MM.1S (cell line): Measurements from ENCODE around the gene ARSG.

ENCODE experiments used
- DNase-seq: peaks from one replicate; pipeline ENCODE4 v3.0.0-alpha.2; 2015
- H2AFZ ChIP-seq: fragments of 300-600 bp; sonication (generic); 2 replicates; pipeline ENCODE4 v1.6.0; 2016; ENCODE audit warnings: antibody characterized with exemption, low read length
- H3F3A ChIP-seq: fragments of 300-600 bp; sonication (generic); 2 replicates; pipeline ENCODE4 v1.6.1; 2016; ENCODE audit warnings: mild to moderate bottlenecking, antibody characterized with exemption, low read length, moderate library complexity, mixed read lengths; ENCODE audit not compliant: insufficient read depth
- H3K27ac ChIP-seq: fragments of 300-600 bp; sonication (generic); 2 replicates; pipeline ENCODE4 v1.5.1; 2016; ENCODE audit warnings: mild to moderate bottlenecking, low read length
- H3K27me3 ChIP-seq: fragments of 300-600 bp; sonication (generic); replicated peaks from 2 replicates; pipeline ENCODE4 v1.6.0; 2016; ENCODE audit warnings: low read length; ENCODE audit not compliant: insufficient read depth
- H3K36me3 ChIP-seq: fragments of 300-600 bp; sonication (generic); replicated peaks from 2 replicates; pipeline ENCODE4 v1.6.1; 2016; ENCODE audit warnings: mild to moderate bottlenecking, low read length, mixed read lengths; ENCODE audit not compliant: insufficient read depth
- H3K4me1 ChIP-seq: fragments of 300-600 bp; sonication (generic); 2 replicates; pipeline ENCODE4 v1.6.1; 2016; ENCODE audit warnings: low read length, mixed read lengths
- H3K4me2 ChIP-seq: fragments of 300-600 bp; sonication (generic); 2 replicates; pipeline ENCODE4 v1.6.0; 2016; ENCODE audit warnings: low read depth, low read length
- H3K4me3 ChIP-seq: fragments of 300-600 bp; sonication (generic); 2 replicates; pipeline ENCODE4 v1.5.1; 2016; ENCODE audit warnings: low read length, mixed read lengths
- H3K79me2 ChIP-seq: fragments of 300-600 bp; sonication (generic); 2 replicates; pipeline ENCODE4 v1.6.1; 2016; ENCODE audit warnings: mixed run types, low read length, mixed read lengths
- H3K9ac ChIP-seq: fragments of 300-600 bp; sonication (generic); 2 replicates; pipeline ENCODE4 v1.6.1; 2016; ENCODE audit warnings: low read length, mixed read lengths
- H3K9me2 ChIP-seq: fragments of 300-600 bp; sonication (generic); replicated peaks from 2 replicates; pipeline ENCODE4 v1.6.1; 2016; ENCODE audit warnings: mild to moderate bottlenecking, low read length, mixed read lengths; ENCODE audit not compliant: insufficient read depth
- H3K9me3 ChIP-seq: fragments of 300-600 bp; sonication (generic); replicated peaks from 2 replicates; pipeline ENCODE4 v1.6.1; 2016; ENCODE audit warnings: mild to moderate bottlenecking, low read length, mixed read lengths; ENCODE audit not compliant: insufficient read depth
- H4K20me1 ChIP-seq: fragments of 300-600 bp; sonication (generic); 2 replicates; pipeline ENCODE4 v1.6.1; 2016; ENCODE audit warnings: mild to moderate bottlenecking, low read length, moderate library complexity, mixed read lengths; ENCODE audit not compliant: insufficient read depth
- EZH2 ChIP-seq: fragments of 300-600 bp; sonication (generic); optimal IDR thresholded peaks from 2 replicates; pipeline ENCODE3; 2017; ENCODE audit warnings: low read depth, mild to moderate bottlenecking, antibody characterized with exemption, low read length, mixed read lengths
- EZH2phosphoT487 ChIP-seq: fragments of 300-600 bp; sonication (generic); IDR thresholded peaks from 2 replicates; pipeline ENCODE4 v1.6.1; 2018; ENCODE audit warnings: antibody characterized with exemption, low read length
- TF ChIP-seq, protein P1 (sequence below): fragments of 300-600 bp; sonication (generic); IDR thresholded peaks from 2 replicates; pipeline ENCODE4 v1.5.1; 2016; ENCODE audit warnings: antibody characterized with exemption, low read length, mixed read lengths

Gene ARSG

DNA sequence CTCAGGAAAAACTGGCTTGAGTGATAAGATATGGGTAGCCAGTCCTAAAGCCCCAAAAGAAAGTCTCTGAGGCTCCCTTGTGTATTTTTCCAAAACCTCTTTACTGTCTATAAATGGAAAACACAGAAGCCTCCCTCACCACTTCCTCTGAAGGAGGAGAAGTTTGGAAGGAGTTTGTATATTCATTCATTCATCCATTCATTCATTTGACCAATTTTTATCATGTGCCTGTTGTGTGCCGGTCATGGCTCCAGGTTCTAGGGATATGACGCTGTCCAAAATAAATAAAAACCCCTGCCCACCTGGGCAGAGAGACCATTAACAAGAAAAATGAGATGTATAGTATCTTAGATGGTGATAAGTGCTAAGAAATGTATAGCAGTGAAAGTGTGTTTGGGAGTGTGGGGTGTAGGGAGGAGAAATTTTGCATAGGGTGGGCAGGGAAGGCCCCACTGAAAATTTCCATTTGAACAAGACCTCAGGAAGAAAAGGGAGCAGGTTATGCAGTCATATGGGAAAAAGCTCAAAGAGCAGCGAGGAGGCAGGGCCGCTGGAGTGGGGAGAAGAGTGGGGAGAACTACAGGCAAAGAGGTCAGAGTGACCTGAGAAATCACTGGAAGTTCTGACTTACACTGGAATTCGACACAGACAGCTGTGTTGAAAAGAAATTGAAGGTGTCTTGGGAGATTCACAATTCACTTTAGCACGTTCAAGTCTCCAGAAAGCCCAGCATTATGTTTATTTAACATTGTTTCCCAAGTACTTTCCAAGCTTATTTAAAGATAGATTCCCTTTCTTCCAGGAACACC lies 172.1 kb downstream of the ARSG start:
- Histone ChIP-seq H4K20me1 (no peaks in the 10 kb centered on the region), H3F3A (peaks cover 48% of the 10 kb centered on the region), H3K79me2 (no peaks in the 10 kb centered on the region), H3K4me2 (0 out of 2 replicates have a peak overlapping the region, but pooled peaks have one; percentile 71), H3K9me3 (no peaks in the 10 kb centered on the region), H3K36me3 (no peaks in the 10 kb centered on the region), H3K9ac (no peak overlapping the region), H3K4me3 (no peak overlapping the region), H3K27me3 (no peaks in the 10 kb centered on the region), H3K4me1 (peaks cover 56% of the 10 kb centered on the region), H3K9me2 (no peaks in the 10 kb centered on the region), H2AFZ (no peak overlapping the region), H3K27ac (no peak overlapping the region)
- no peak for TF ChIP-seq EZH2
- TF ChIP-seq EZH2phosphoT487 = no peak
- TF ChIP-seq, protein P1, sequence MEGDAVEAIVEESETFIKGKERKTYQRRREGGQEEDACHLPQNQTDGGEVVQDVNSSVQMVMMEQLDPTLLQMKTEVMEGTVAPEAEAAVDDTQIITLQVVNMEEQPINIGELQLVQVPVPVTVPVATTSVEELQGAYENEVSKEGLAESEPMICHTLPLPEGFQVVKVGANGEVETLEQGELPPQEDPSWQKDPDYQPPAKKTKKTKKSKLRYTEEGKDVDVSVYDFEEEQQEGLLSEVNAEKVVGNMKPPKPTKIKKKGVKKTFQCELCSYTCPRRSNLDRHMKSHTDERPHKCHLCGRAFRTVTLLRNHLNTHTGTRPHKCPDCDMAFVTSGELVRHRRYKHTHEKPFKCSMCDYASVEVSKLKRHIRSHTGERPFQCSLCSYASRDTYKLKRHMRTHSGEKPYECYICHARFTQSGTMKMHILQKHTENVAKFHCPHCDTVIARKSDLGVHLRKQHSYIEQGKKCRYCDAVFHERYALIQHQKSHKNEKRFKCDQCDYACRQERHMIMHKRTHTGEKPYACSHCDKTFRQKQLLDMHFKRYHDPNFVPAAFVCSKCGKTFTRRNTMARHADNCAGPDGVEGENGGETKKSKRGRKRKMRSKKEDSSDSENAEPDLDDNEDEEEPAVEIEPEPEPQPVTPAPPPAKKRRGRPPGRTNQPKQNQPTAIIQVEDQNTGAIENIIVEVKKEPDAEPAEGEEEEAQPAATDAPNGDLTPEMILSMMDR = no peak
- DNase-seq = no peak

- no peaks in the 10 kb centered on the region for H3K9me3 ChIP-seq
- H2AFZ ChIP-seq = no peak overlapping the region
- H3K27ac ChIP-seq = no peak overlapping the region
- H3K9ac ChIP-seq = no peak overlapping the region
- H3K79me2 ChIP-seq = no peaks in the 10 kb centered on the region
- H3K4me3 ChIP-seq = no peak overlapping the region
- H3F3A ChIP-seq = 0 out of 2 replicates have a peak, but pooled peaks cover 3% of the 10 kb centered on the region
- H3K4me2 ChIP-seq = no peak overlapping the region
- no peaks in the 10 kb centered on the region for H3K9me2 ChIP-seq
- no peak for DNase-seq
- no peaks in the 10 kb centered on the region for H3K27me3 ChIP-seq
- H3K36me3 ChIP-seq = no peaks in the 10 kb centered on the region
- H4K20me1 ChIP-seq = no peaks in the 10 kb centered on the region
- TF ChIP-seq, protein P1 = no peak
- TF ChIP-seq EZH2 (no peak), EZH2phosphoT487 (no peak)
- peaks cover 18% of the 10 kb centered on the region for H3K4me1 ChIP-seq
Measured at GRCh38 chr17:68468334-68468733, 177.0 kb downstream of the ARSG start.

- Histone ChIP-seq H4K20me1 (no peaks in the 10 kb centered on the region), H3K4me3 (no peak overlapping the region), H3K79me2 (no peaks in the 10 kb centered on the region), H3K4me2 (no peak overlapping the region), H3K27me3 (no peaks in the 10 kb centered on the region), H2AFZ (no peak overlapping the region), H3K4me1 (peaks cover 18% of the 10 kb centered on the region), H3K9me3 (no peaks in the 10 kb centered on the region), H3K9ac (no peak overlapping the region), H3K36me3 (no peaks in the 10 kb centered on the region), H3K9me2 (no peaks in the 10 kb centered on the region), H3F3A (0 out of 2 replicates have a peak, but pooled peaks cover 3% of the 10 kb centered on the region), H3K27ac (no peak overlapping the region)
- TF ChIP-seq, protein P1 = no peak
- TF ChIP-seq EZH2 = no peak
- TF ChIP-seq EZH2phosphoT487 = no peak
- DNase-seq = no peak
Measured at GRCh38 chr17:68468788-68469187, 177.5 kb downstream of the ARSG start.
